Effector memory CD8-positive, alpha-beta T cell (primary cell): ENCODE results near the gene DGAT2.
"Not testable (repeated sequence)": the region's sequence is repeated elsewhere in the genome, so short reads cannot be mapped to it uniquely, and the experiment has no call there.

Source experiments
- ATAC-seq: fragments of 150-1000 bp; cut with Tn5 transposase; replicated peaks from 2 replicates; pipeline ENCODE4 v1.10.0; 2021; ENCODE audit warnings: mild to moderate bottlenecking, moderate library complexity
- DNase-seq, 3 experiments: peaks; one replicate each; pipeline ENCODE4 v3.0.0; 2021
- H3K27ac Mint-ChIP-seq, 2 donors: one replicate each; pipeline ENCODE4 v1.8.0; 2022; ENCODE audit warnings: mild to moderate bottlenecking in 2 of 2, mixed read lengths in 2 of 2, moderate library complexity in 2 of 2
- H3K27me3 Mint-ChIP-seq, 2 donors: one replicate each; pipeline ENCODE4 v1.8.0; 2022; ENCODE audit warnings: mixed read lengths in 2 of 2
- H3K36me3 Mint-ChIP-seq: one replicate; pipeline ENCODE4 v1.8.0; 2022; ENCODE audit warnings: mild to moderate bottlenecking, moderate library complexity, mixed read lengths; ENCODE audit not compliant: insufficient read depth
- H3K4me1 Mint-ChIP-seq, 2 donors: one replicate each; pipeline ENCODE4 v1.8.0; 2022; ENCODE audit warnings: low read depth in 2 of 2, mixed read lengths in 2 of 2
- H3K4me3 Mint-ChIP-seq, 2 donors: one replicate each; pipeline ENCODE4 v1.8.0; 2022; ENCODE audit warnings: mild to moderate bottlenecking in 2 of 2, mixed read lengths in 2 of 2, moderate library complexity in 2 of 2
- H3K9me3 Mint-ChIP-seq, 2 donors: one replicate each; pipeline ENCODE4 v1.8.0; 2022; ENCODE audit warnings: mixed read lengths in 2 of 2

The DGAT2 gene

DNA sequence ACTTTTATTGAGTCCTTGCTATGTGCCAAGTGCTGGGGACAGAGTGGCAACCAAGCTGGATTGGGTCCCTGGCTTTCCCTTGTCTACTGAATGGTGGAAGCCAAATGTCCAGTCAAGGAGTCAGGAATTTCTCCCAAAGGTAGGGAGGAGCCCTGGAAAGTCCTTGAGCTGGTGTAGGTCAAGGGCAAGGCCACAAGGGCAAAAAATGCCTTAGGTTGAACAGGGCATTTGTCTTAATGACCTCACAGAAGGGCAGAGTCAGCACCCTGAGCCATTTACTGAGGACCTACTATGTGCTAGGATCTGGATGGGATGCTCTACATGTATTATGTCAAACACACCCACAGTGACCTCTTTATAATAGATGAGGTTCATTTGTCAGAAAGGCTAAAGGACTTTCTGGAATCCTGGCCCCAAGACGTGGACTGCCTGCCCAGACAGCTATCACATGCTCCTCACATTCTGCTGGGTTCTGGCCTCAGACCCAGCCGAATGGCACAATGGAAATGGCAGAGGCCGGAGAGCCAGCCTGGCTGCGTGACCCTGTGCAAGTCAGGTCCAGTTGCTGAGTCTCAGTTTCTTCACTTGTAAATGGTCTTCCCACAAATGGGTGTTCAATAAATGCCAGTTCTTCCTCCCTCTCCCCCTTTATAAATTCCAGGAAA lies 33.3 kb upstream of the DGAT2 start:
- H3K27ac Mint-ChIP-seq: no peak overlapping the region
- no peaks in the 10 kb centered on the region for H3K9me3 Mint-ChIP-seq
- DNase-seq: no peak
- peaks cover 10 to 54% of the 10 kb centered on the region in 2 donors for H3K27me3 Mint-ChIP-seq
- ATAC-seq: no peak
- H3K4me1 Mint-ChIP-seq: no peaks in the 10 kb centered on the region
- no peaks in the 10 kb centered on the region for H3K36me3 Mint-ChIP-seq
- H3K4me3 Mint-ChIP-seq: no peak overlapping the region

DNA sequence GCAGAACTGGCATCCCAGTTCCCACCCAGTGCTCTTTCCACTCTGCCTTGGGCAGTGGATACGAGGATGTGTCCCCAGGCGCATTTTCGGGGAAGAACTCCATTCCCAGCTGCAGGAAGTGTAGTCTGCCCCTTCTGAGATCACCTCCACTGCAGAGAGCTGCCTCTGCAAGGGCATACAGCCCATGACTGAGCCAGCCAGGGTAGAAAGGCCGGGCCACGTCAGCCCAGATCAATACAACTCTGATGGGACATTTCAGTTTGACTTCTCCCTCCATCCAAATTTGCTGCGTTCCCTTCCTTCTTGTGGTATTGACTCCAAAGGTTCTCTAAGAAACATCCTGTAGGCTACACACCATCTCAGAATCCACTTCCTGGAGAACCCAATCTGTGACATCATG lies 31.3 kb upstream of the DGAT2 start:
- H3K27ac Mint-ChIP-seq: no peak overlapping the region
- no peaks in the 10 kb centered on the region for H3K36me3 Mint-ChIP-seq
- ATAC-seq (no peak), DNase-seq (no peak)
- no peaks in the 10 kb centered on the region for H3K4me1 Mint-ChIP-seq
- peaks cover 10 to 46% of the 10 kb centered on the region in 2 donors for H3K27me3 Mint-ChIP-seq
- no peaks in the 10 kb centered on the region for H3K9me3 Mint-ChIP-seq
- H3K4me3 Mint-ChIP-seq: no peak overlapping the region

DNA sequence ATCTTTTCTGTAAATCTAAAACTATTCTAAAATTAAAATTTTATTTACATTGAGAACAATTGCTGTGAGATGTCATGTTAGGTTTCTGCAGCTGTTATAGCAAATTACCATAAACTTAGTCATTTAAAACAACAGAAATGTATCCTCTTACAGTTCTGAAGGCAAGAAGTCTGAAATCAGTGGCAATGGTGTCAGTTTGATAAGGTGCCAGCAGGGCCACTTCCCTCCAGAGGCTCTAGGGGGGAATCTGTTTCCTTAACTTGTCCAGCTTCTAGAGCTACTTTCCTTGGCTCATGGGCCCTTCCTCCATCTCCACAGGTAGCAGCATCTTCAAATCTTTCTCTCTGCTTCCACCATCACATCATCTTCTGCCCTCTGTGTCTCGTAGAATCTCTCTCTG lies 27.9 kb upstream of the DGAT2 start:
- Mint-ChIP-seq H3K27ac (no peak overlapping the region), H3K36me3 (no peaks in the 10 kb centered on the region), H3K9me3 (no peaks in the 10 kb centered on the region), H3K27me3 (peaks cover 19 to 51% of the 10 kb centered on the region in 2 donors), H3K4me1 (no peaks in the 10 kb centered on the region), H3K4me3 (no peak overlapping the region)
- DNase-seq (no peak), ATAC-seq (no peak)

DNA sequence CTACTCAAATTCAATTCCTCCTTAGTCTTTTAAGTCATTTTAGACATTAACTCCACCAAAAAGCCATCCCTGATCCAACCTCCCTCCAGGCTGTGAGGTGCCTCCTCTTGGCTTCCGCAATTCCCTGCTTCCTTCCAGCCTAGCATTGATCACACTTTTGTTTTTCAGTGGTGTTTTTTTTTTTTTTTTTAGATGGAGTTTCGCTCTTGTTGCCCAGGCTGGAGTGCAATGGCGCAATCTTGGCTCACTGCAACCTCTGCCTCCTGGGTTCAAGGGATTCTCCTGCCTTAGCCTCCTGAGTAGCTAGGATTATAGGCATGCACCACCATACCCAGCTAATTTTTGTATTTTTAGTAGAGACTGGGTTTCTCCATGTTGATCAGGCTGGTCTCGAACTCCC lies 25.4 kb upstream of the DGAT2 start:
- H3K27me3 Mint-ChIP-seq: peaks cover 38 to 63% of the 10 kb centered on the region in 2 donors
- H3K4me3 Mint-ChIP-seq, ATAC-seq, H3K27ac Mint-ChIP-seq, H3K9me3 Mint-ChIP-seq, H3K36me3 Mint-ChIP-seq, DNase-seq, H3K4me1 Mint-ChIP-seq: not testable (repeated sequence)

DNA sequence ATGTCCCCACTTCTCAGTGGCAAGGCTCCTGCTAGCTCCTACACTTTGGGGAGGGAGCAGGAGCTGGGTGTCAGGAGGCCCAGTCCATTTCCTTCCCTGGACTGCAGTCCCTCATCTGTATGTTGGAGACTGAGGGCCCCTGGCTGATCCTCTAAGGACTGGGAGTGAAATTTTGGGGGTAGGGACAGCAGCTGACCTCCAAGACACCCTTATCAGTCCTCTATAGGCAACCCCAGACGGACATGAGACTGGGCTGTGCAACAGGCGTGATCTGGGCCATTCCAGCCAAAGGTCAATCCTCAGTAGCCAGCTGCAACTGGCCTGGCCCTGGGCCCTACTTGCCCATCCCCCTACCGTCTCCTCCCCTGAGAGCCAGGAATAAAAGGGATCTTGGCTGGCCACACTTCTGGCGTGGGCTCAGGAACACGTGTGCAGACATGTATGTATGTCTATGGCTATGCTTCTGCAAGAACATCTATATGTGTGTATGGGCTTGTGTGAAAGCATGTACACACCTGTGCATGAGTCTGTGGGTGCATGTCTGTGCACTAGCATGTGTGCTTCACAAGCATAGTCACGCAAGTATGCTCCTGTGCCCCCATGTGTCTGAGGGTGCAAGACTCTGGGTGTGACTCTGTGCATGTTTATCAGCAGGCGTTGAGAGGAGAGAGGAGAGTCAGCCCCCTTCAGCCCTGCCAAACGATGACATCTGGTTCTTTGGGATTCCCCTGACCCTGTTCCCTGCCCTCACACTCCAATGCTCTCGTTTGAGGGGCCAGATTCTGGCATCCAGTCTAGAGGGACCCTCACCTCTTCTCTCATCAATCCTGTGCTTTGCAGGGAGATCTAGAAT lies 24.6 kb upstream of the DGAT2 start:
- Mint-ChIP-seq H3K27me3 (peaks cover 38 to 64% of the 10 kb centered on the region in 2 donors), H3K9me3 (no peaks in the 10 kb centered on the region), H3K36me3 (no peaks in the 10 kb centered on the region), H3K27ac (no peak overlapping the region), H3K4me3 (no peak overlapping the region), H3K4me1 (no peaks in the 10 kb centered on the region)
- no peak for ATAC-seq
- DNase-seq: no peak

DNA sequence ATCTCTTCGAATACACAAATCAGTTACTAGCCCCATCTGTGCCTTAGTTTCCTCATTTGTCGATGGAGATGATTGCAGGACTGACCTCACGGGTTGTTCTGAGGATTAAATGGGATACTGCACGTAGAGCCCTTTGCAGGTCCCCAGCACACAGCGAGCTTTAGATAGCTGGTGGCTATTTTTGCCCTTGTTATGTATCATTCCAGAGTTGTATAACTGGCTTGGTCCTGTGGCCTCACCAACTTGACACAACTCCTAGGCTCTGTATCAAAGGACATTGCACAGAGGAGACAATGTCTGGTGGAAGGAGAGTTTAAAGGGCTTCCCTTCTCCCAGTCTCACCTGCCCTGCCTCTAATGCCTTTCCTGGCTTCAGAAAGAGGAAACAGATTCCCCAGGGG lies 22.8 kb upstream of the DGAT2 start:
- DNase-seq: no peak
- Mint-ChIP-seq H3K4me3 (no peak overlapping the region), H3K27me3 (peaks cover 38 to 62% of the 10 kb centered on the region in 2 donors), H3K36me3 (no peaks in the 10 kb centered on the region), H3K4me1 (no peaks in the 10 kb centered on the region), H3K27ac (no peak overlapping the region), H3K9me3 (no peaks in the 10 kb centered on the region)
- no peak for ATAC-seq

DNA sequence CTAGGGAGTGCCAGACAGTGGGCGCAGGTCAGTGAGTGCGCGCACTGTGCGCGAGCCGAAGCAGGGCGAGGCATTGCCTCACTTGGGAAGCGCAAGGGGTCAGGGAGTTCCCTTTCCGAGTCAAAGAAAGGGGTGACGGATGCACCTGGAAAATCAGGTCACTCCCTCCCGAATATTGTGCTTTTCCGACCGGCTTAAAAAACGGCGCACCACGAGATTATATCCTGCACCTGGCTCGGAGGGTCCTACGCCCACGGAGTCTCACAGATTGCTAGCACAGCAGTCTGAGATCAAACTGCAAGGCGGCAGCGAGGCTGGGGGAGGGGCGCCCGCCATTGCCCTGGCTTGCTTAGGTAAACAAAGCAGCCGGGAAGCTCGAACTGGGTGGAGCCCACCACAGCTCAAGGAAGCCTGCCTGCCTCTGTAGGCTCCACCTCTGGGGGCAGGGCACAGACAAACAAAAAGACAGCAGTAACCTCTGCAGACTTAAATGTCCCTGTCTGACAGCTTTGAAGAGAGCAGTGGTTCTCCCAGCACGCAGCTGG lies 19.8 kb upstream of the DGAT2 start:
- not testable (repeated sequence) for ATAC-seq, H3K4me1 Mint-ChIP-seq, H3K27ac Mint-ChIP-seq, DNase-seq, H3K4me3 Mint-ChIP-seq, H3K36me3 Mint-ChIP-seq, H3K9me3 Mint-ChIP-seq
- H3K27me3 Mint-ChIP-seq: peaks cover 37 to 48% of the 10 kb centered on the region in 2 donors

DNA sequence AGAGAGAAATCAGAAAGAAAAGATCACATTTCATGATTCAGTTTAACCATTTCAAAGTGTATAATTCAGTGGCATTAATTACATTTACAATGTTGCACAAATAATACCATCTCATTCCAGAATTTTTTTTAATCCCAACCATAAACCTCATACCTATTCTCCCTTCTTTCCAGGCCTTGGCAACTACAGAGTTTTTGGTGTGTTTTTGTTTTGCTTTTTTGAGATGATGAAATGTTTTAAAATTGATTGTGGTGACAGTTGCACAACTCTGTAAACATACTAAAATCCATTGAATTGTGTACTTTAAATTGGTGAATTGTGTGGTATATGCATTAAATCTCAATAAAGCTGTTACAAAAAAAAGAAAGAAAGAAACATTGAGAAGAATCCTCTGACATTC lies 13.6 kb upstream of the DGAT2 start:
- ATAC-seq, H3K4me3 Mint-ChIP-seq, H3K36me3 Mint-ChIP-seq, H3K4me1 Mint-ChIP-seq, H3K9me3 Mint-ChIP-seq, H3K27ac Mint-ChIP-seq, DNase-seq, H3K27me3 Mint-ChIP-seq: not testable (repeated sequence)

DNA sequence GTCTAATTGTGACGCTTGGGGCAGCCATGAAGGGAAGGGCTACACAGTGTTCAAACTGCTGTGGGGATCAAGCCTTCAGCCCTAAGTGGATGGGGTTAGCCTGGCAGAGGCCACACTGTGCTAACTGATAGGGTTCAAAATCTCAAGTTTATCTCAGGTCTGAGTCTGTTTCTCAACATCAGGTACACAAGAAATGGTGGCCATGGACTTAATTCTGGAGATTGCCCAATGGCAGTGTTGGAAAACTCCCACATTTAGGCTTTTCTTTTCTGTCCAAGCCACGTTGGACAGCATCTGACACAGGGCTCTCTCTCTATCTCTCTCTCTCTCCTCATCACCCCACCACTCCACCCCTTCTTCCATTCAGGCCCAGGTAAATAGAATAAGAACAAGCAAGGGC lies 10.9 kb upstream of the DGAT2 start:
- peaks cover 3% of the 10 kb centered on the region for H3K36me3 Mint-ChIP-seq

DNA sequence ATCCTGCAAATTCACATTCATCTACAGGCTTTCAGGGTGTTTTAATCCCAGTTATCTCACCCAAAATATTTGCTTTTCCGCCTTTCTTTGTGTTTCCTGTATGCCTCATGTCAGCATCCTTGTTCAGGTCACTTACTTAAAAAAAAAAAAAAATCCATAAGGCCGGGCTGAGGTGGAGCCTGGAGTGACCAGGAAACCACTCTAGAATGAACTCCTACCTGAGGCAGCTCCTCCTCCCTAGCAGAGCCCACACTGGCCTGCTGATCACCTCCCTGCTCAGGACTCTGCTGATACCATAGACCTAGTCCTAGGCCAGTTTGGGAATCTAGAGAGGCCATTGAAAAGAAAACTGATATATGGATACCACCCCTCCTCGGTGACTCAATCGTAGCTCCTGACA lies 8.7 kb upstream of the DGAT2 start:
- DNase-seq (no peak), ATAC-seq (no peak)
- no peaks in the 10 kb centered on the region for H3K4me1 Mint-ChIP-seq
- no peaks in the 10 kb centered on the region for H3K27me3 Mint-ChIP-seq
- peaks cover 3% of the 10 kb centered on the region for H3K36me3 Mint-ChIP-seq
- no peak overlapping the region for H3K27ac Mint-ChIP-seq
- H3K4me3 Mint-ChIP-seq: no peak overlapping the region
- no peaks in the 10 kb centered on the region for H3K9me3 Mint-ChIP-seq

More for the DNA sequence above, 10.9 kb upstream of the DGAT2 start:
- Mint-ChIP-seq H3K4me1 (no peaks in the 10 kb centered on the region), H3K9me3 (no peaks in the 10 kb centered on the region), H3K27me3 (no peaks in the 10 kb centered on the region), H3K4me3 (no peak overlapping the region), H3K27ac (no peak overlapping the region)
- no peak for ATAC-seq
- no peak for DNase-seq

DNA sequence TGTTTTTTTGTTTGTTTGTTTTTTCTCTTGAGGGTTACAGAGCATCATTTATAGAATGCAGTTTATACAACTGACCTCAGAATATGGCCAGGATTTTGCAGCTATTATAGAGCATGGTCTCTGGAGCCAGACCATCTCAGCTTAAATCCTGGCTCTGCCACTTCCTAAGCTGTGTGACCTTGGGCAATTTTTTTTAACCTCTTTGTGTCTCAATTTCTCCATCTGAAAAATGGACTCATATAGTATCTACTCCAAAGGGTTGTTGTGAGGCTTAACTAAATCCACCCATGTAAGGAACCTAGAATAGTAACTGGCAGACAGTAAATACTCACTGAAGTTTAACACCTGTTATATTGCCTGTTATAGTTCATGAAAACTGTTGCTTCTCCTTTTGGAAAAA lies 8.3 kb upstream of the DGAT2 start:
- no peak for ATAC-seq
- DNase-seq: no peak
- Mint-ChIP-seq H3K27ac (no peak overlapping the region), H3K9me3 (no peaks in the 10 kb centered on the region), H3K36me3 (peaks cover 3% of the 10 kb centered on the region), H3K4me1 (no peaks in the 10 kb centered on the region), H3K4me3 (no peak overlapping the region), H3K27me3 (no peaks in the 10 kb centered on the region)

DNA sequence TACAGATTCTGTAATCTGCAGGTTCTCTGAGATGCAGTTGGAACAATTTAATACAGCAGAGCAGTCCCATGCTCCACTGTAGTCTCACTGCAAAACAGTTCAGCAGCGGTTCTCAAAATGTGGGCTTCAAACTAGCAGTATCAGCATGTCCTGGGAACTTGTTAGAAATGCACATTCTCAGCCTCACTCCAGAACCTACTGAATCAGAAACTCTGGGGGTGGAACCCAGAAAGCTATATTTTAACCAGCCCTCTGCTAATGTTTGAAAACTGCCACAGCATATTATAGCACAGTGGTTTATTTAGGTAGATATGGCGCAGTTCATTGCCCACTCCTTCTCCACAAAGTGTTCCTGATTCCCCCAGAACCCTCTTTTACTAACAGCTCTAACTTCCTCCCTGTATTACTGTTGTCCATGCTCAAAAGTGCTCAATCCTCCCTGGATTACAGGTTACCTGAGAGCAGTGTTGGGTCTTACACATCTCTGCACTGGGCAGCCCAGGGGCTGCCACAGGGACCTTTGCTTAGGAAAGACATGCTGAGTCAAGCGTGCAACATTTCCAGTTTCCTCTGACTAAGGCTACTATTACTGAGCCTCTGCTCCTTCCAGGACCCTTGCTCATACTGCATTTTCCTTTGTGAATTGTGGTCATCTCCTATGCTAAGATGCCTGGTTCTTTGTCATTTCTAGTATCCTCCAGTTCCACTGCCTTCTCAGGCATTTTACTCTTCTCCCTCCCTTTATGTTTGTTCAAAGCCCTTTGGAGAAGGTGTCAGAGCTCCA lies 7.7 kb upstream of the DGAT2 start:
- Mint-ChIP-seq H3K27me3 (peaks cover 0 to 5% of the 10 kb centered on the region in 2 donors), H3K36me3 (peaks cover 4% of the 10 kb centered on the region), H3K4me3 (no peak overlapping the region), H3K27ac (no peak overlapping the region), H3K4me1 (no peaks in the 10 kb centered on the region), H3K9me3 (no peaks in the 10 kb centered on the region)
- ATAC-seq: no peak
- DNase-seq: no peak

DNA sequence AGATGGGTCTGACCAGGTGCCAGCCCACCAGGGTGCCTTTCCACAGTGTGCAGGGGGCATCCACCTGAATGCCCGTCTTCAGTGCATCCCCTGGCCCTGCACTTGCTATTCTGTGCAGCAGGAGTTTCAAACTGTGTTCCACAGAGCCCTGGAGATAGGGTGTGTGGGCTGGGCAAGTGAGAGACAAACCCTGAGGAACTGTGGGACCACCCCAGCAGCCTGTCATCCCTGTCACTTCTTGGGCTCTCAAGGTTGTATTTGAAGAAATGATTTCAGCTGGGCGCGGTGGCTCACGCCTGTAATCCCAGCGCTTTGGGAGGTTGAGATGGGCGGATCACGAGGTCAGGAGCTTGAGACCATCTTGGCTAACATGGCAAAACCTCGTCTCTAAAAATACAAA lies 6.4 kb upstream of the DGAT2 start:
- H3K4me1 Mint-ChIP-seq: peaks cover 0 to 3% of the 10 kb centered on the region in 2 donors

More for the DNA sequence above, 6.4 kb upstream of the DGAT2 start:
- DNase-seq (no peak), ATAC-seq (no peak)
- H3K9me3 Mint-ChIP-seq: no peaks in the 10 kb centered on the region
- H3K4me3 Mint-ChIP-seq: no peak overlapping the region
- peaks cover 5% of the 10 kb centered on the region for H3K36me3 Mint-ChIP-seq
- no peak overlapping the region for H3K27ac Mint-ChIP-seq
- peaks cover 0 to 18% of the 10 kb centered on the region in 2 donors for H3K27me3 Mint-ChIP-seq
